HCT116 (cell line): ENCODE data around the gene NPY4R2. TPM values are rescaled to one million over a fixed set of nuclear protein-coding genes. Genes with fewer than 3 reads are reported as not detected.
"Not testable (repeated sequence)": the region's sequence is repeated elsewhere in the genome, so short reads cannot be mapped to it uniquely, and the experiment has no call there.

Experiments used
- ATAC-seq: fragments of 200-7000 bp; cut with Tn5 transposase; 2 replicates; pipeline ENCODE4 v1.9.1; 2020; ENCODE audit warnings: mild to moderate bottlenecking, moderate library complexity
- BruUV-seq: library from RNA; stranded (reverse); fragments of 400-500 nt; replicated peaks from 2 replicates; lab custom pipeline; 2021; lab: Mats Ljungman, UMichigan
- CTCF ChIA-PET: fragments of 300-600 bp; sonication (Branson Sonifier 250); formaldehyde crosslinking; loops from one replicate; lab custom pipeline; 2021; ENCODE audit warnings: antibody characterized with exemption; lab: Charles Lee
- POLR2A ChIA-PET: fragments of 300-600, 350-600 bp; sonication (Branson Sonifier 250); formaldehyde crosslinking; loops from one replicate; lab custom pipeline; 2021; ENCODE audit warnings: antibody characterized with exemption; lab: Charles Lee
- RAD21 ChIA-PET, 2 experiments: fragments of 300-600 bp; sonication (Branson Sonifier 250); formaldehyde crosslinking; loops; one replicate each; lab custom pipeline; 2023; ENCODE audit warnings: low total read pairs in 2 of 2; ENCODE audit not compliant: uncharacterized antibody in 2 of 2, unreplicated experiment in 2 of 2, low non-redundant PET in 1 of 2; lab: Charles Lee
- DNase-seq: peaks from one replicate; pipeline ENCODE4 v3.0.0-alpha.2; 2010; ENCODE audit warnings: low read depth, low spot score
- H2AFZ ChIP-seq: fragments of 200-600 bp; shearing (Covaris generic), sonication (generic); 2 replicates; pipeline ENCODE4 v1.6.1; 2017; ENCODE audit warnings: low read depth, mixed run types, mixed read lengths, antibody characterized with exemption, low read length; ENCODE audit not compliant: poor library complexity, severe bottlenecking
- H3K27ac ChIP-seq: 2 replicates; pipeline ENCODE4 v1.5.1; 2012; ENCODE audit warnings: low read depth, low read length
- H3K27me3 ChIP-seq: fragments of 200-600 bp; sonication (generic); 2 replicates; pipeline ENCODE4 v1.6.1; 2016; ENCODE audit warnings: mixed run types, low read length, mixed read lengths; ENCODE audit not compliant: insufficient read depth
- H3K36me3 ChIP-seq, 2 experiments: fragments of 200-500 bp in 1 of 2; fragments of 200-600 bp in 1 of 2; sonication (Bioruptor generic) in 1 of 2; sonication (generic) in 1 of 2; 2 replicates each; pipeline versions ENCODE4 v1.5.1 to v1.6.1; 2014 to 2016; ENCODE audit warnings: low read length in 2 of 2, inconsistent platforms in 1 of 2, mixed read lengths in 1 of 2, mixed run types in 1 of 2; ENCODE audit not compliant: insufficient read depth in 2 of 2, control insufficient read depth in 1 of 2
- H3K4me1 ChIP-seq, 2 experiments: fragments of 200-600 bp in 1 of 2; sonication (generic) in 1 of 2; 2 replicates each; pipeline versions ENCODE4 v1.5.1 to v1.6.1; 2012 to 2017; ENCODE audit warnings: low read length in 2 of 2, inconsistent platforms in 1 of 2, mild to moderate bottlenecking in 1 of 2, mixed read lengths in 1 of 2, mixed run types in 1 of 2, moderate library complexity in 1 of 2; ENCODE audit not compliant: insufficient read depth in 2 of 2, control insufficient read depth in 1 of 2
- H3K4me2 ChIP-seq: fragments of 200-600 bp; sonication (generic); 2 replicates; pipeline ENCODE4 v1.6.1; 2017; ENCODE audit warnings: mixed run types, low read length, mixed read lengths
- H3K4me3 ChIP-seq, 2 experiments: fragments of 200-600 bp in 1 of 2; sonication (generic) in 1 of 2; replicated peaks in 1 of 2; 2 replicates each; pipeline ENCODE4 v1.5.1; 2011 to 2016; ENCODE audit warnings: low read length in 2 of 2, control low read depth in 1 of 2, low read depth in 1 of 2, mild to moderate bottlenecking in 1 of 2, mixed read lengths in 1 of 2, mixed run types in 1 of 2
- H3K79me2 ChIP-seq: fragments of 200-600 bp; sonication (generic); 2 replicates; pipeline ENCODE4 v1.6.1; 2017; ENCODE audit warnings: mild to moderate bottlenecking, mixed run types, low read length, moderate library complexity, mixed read lengths; ENCODE audit not compliant: insufficient read depth
- H3K9ac ChIP-seq: fragments of 200-600 bp; sonication (generic); 2 replicates; pipeline ENCODE4 v1.6.1; 2016; ENCODE audit warnings: low read length, mixed read lengths
- H3K9me2 ChIP-seq: fragments of 200-600 bp; sonication (generic), shearing (Covaris generic); 2 replicates; pipeline ENCODE4 v1.6.1; 2017; ENCODE audit warnings: mixed run types, mild to moderate bottlenecking, moderate library complexity; ENCODE audit not compliant: insufficient read depth
- H3K9me3 ChIP-seq, 2 experiments: fragments of 200-500 bp in 1 of 2; fragments of 200-600 bp in 1 of 2; sonication (Bioruptor generic) in 1 of 2; sonication (generic) in 1 of 2; 2 replicates each; pipeline ENCODE4 v1.6.1; 2014 to 2017; ENCODE audit warnings: low read length in 2 of 2, mixed read lengths in 2 of 2, inconsistent platforms in 1 of 2, low read depth in 1 of 2, mild to moderate bottlenecking in 1 of 2, mixed run types in 1 of 2, moderate library complexity in 1 of 2; ENCODE audit not compliant: control insufficient read depth in 1 of 2, insufficient read depth in 1 of 2
- H4K20me1 ChIP-seq: fragments of 200-600 bp; sonication (generic), shearing (Covaris generic); 2 replicates; pipeline ENCODE4 v1.6.1; 2017; ENCODE audit warnings: mixed run types, mild to moderate bottlenecking, moderate library complexity; ENCODE audit not compliant: insufficient read depth
- intact Hi-C: fragments of 100-400 bp; cut with micrococcal nuclease; formaldehyde crosslinking; loops from 2 replicates; pipeline ENCODE4 v1.10.0; 2022
- total RNA-seq: library from RNA; stranded (reverse); gene quantifications from one replicate; pipeline ENCODE4 v1.2.1, GENCODE V29; 2021; ENCODE audit not compliant: unreplicated experiment

Gene NPY4R2
- total RNA-seq, 1 experiment from 2014 or later: not detected

GRCh38 chr10:47884239-47884638, 34.2 kb upstream of the NPY4R2 start:
- H3K9me3 ChIP-seq, intact Hi-C loops, CTCF ChIA-PET, H3K4me3 ChIP-seq, H3K4me1 ChIP-seq, H3K4me2 ChIP-seq, H2AFZ ChIP-seq, H3K9ac ChIP-seq, H3K36me3 ChIP-seq, H3K79me2 ChIP-seq, ATAC-seq, POLR2A ChIA-PET, H3K9me2 ChIP-seq, BruUV-seq, H3K27me3 ChIP-seq, DNase-seq, RAD21 ChIA-PET, H4K20me1 ChIP-seq, H3K27ac ChIP-seq: not testable (repeated sequence)

- DNase-seq, H3K4me3 ChIP-seq, H3K79me2 ChIP-seq, H3K9me3 ChIP-seq, BruUV-seq, H3K27me3 ChIP-seq, H3K27ac ChIP-seq, H3K9me2 ChIP-seq, H3K9ac ChIP-seq, H3K4me2 ChIP-seq, H3K36me3 ChIP-seq, POLR2A ChIA-PET, H4K20me1 ChIP-seq, CTCF ChIA-PET, RAD21 ChIA-PET, intact Hi-C loops, ATAC-seq, H3K4me1 ChIP-seq, H2AFZ ChIP-seq: not testable (repeated sequence)
Measured at GRCh38 chr10:47884934-47885333, 33.5 kb upstream of the NPY4R2 start.

GRCh38 chr10:47886356-47886755, 32.1 kb upstream of the NPY4R2 start:
- ATAC-seq, H3K79me2 ChIP-seq, BruUV-seq, H3K4me2 ChIP-seq, RAD21 ChIA-PET, H3K4me1 ChIP-seq, POLR2A ChIA-PET, CTCF ChIA-PET, H3K27me3 ChIP-seq, H3K9me2 ChIP-seq, DNase-seq, H3K9me3 ChIP-seq, intact Hi-C loops, H3K4me3 ChIP-seq, H3K27ac ChIP-seq, H4K20me1 ChIP-seq, H2AFZ ChIP-seq, H3K36me3 ChIP-seq, H3K9ac ChIP-seq: not testable (repeated sequence)

GRCh38 chr10:47886827-47887226, 31.6 kb upstream of the NPY4R2 start:
- RAD21 ChIA-PET, H3K4me1 ChIP-seq, H3K9me3 ChIP-seq: not testable (repeated sequence)

More at GRCh38 chr10:47886827-47887226, 31.6 kb upstream of the NPY4R2 start:
- H3K9ac ChIP-seq, H3K4me2 ChIP-seq, intact Hi-C loops, POLR2A ChIA-PET, H3K27me3 ChIP-seq, H4K20me1 ChIP-seq, BruUV-seq, CTCF ChIA-PET, H3K79me2 ChIP-seq, DNase-seq, H3K27ac ChIP-seq, H3K9me2 ChIP-seq, ATAC-seq, H2AFZ ChIP-seq, H3K36me3 ChIP-seq, H3K4me3 ChIP-seq: not testable (repeated sequence)
